Transverse colon (tissue), 4 donors: ENCODE results near the gene LRRC4C. TPM values are rescaled to one million over a fixed set of nuclear protein-coding genes. Genes with fewer than 3 reads are reported as not detected.

Experiments used
- DNase-seq: peaks from one replicate; pipeline ENCODE4 v3.0.0-alpha.2; 2019
- H3K27ac ChIP-seq, 4 donors: fragments of 200-600 bp; sonication (generic); 2 replicates each; pipeline ENCODE4 v1.5.1; 2016 to 2018; ENCODE audit warnings: inconsistent platforms in 4 of 4
- H3K27me3 ChIP-seq: fragments of 200-600 bp; sonication (generic); 2 replicates; pipeline ENCODE4 v1.5.1; 2017; ENCODE audit warnings: inconsistent platforms
- H3K36me3 ChIP-seq, 4 donors: fragments of 200-600 bp; sonication (generic); 2 replicates each; pipeline ENCODE4 v1.5.1; 2017 to 2019; ENCODE audit warnings: inconsistent platforms in 4 of 4
- H3K4me1 ChIP-seq, 4 donors: fragments of 200-600 bp; sonication (generic); 2 replicates each; pipeline ENCODE4 v1.5.1; 2017 to 2020; ENCODE audit warnings: inconsistent platforms in 4 of 4
- H3K4me3 ChIP-seq, 4 donors: fragments of 200-600 bp; sonication (generic); 1 replicate in 1 of 4; 2 replicates in 3 of 4; pipeline versions ENCODE4 v1.5.1 to v1.6.1; 2017 to 2019; ENCODE audit warnings: inconsistent platforms in 4 of 4
- H3K9me3 ChIP-seq, 2 donors: fragments of 200-600 bp; sonication (generic); 2 replicates each; pipeline ENCODE4 v1.5.1; 2017 to 2019; ENCODE audit warnings: inconsistent platforms in 2 of 2
- EP300 ChIP-seq: sonication (generic); formaldehyde crosslinking; IDR thresholded peaks from one replicate; pipeline ENCODE4 v1.6.1; 2017; ENCODE audit warnings: antibody characterized with exemption, low read depth
- POLR2A ChIP-seq: fragments of 450-650 bp; IDR thresholded peaks from one replicate; pipeline ENCODE4 v1.6.1; 2016; ENCODE audit warnings: antibody characterized with exemption, mild to moderate bottlenecking, moderate library complexity
- POLR2AphosphoS5 ChIP-seq, 3 donors: sonication (generic); formaldehyde crosslinking; IDR thresholded peaks; one replicate each; pipeline ENCODE4 v1.6.1; 2016; ENCODE audit warnings: antibody characterized with exemption in 3 of 3
- WGBS, 2 donors: methylation state at CpG; one replicate each; pipeline ENCODE4 v1.1.5; 2018; ENCODE audit warnings: low coverage in 1 of 2; 5-methylcytosine and 5-hydroxymethylcytosine counted together
- in situ Hi-C, 4 donors: fragments of 200-750 bp; cut with MboI; loops; one replicate each; pipeline versions ENCODE4 v1.15.0 to v1.15.1; 2017; ENCODE audit warnings: low sequenced_read_pairs in 3 of 4, low pct_ligation_motif_present in 1 of 4, low pct_unique_long_range_greater_than_20kb in 1 of 4
- intact Hi-C: fragments of 100-400 bp; cut with DNase I; formaldehyde crosslinking; loops from one replicate; pipeline ENCODE4 v1.15.1; 2023; ENCODE audit warnings: low total_unique reads
- total RNA-seq, 4 donors: library from RNA; depleted of rRNA; stranded (reverse); fragments of >200 nt; gene quantifications; one replicate each; pipeline ENCODE4 v1.1.0, GENCODE V29; 2016
- TF ChIP-seq, protein P1 (sequence below), 5 experiments: fragments of 200-600 bp in 3 of 5; fragments of 450-650 bp in 2 of 5; sonication (generic) in 3 of 5; IDR thresholded peaks; 1 replicate in 2 of 5; 2 replicates in 3 of 5; pipeline ENCODE4 v1.5.1; 2016 to 2017; ENCODE audit warnings: antibody characterized with exemption in 5 of 5, inconsistent platforms in 3 of 5, mild to moderate bottlenecking in 2 of 5, moderate library complexity in 1 of 5

LRRC4C gene
- total RNA-seq, 4 donors from 2014 or later, result 0.55 to 1.9 (median 0.64) TPM; not detected in 1

DNA sequence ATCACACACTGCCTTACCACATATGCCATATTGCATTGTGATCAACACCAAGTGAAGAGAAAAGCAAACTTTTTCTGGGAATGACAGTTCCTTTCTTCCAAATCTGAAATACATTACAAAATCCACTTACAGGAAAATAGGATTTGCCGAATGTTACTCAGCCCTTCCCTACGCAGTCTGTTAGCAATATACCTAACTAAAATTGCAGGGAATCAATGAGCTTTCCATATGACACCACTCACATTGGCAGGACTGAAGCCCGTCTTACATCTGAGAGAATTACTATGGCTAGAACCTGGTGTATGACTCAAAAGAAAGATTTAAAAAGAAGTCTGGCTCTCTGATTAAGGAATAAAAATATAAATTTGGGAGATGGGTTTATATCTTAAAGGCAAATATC is 136.0 kb downstream of the LRRC4C start:
- in situ Hi-C loops (no loop called here), intact Hi-C loops (no loop called here)
- H3K36me3 ChIP-seq, result no peaks in the 10 kb centered on the region
- no peaks in the 10 kb centered on the region for H3K4me1 ChIP-seq
- TF ChIP-seq POLR2AphosphoS5 (IDR thresholded peaks at IDR 0.05), result no peak
- TF ChIP-seq POLR2A, result no peak
- TF ChIP-seq, protein P1, sequence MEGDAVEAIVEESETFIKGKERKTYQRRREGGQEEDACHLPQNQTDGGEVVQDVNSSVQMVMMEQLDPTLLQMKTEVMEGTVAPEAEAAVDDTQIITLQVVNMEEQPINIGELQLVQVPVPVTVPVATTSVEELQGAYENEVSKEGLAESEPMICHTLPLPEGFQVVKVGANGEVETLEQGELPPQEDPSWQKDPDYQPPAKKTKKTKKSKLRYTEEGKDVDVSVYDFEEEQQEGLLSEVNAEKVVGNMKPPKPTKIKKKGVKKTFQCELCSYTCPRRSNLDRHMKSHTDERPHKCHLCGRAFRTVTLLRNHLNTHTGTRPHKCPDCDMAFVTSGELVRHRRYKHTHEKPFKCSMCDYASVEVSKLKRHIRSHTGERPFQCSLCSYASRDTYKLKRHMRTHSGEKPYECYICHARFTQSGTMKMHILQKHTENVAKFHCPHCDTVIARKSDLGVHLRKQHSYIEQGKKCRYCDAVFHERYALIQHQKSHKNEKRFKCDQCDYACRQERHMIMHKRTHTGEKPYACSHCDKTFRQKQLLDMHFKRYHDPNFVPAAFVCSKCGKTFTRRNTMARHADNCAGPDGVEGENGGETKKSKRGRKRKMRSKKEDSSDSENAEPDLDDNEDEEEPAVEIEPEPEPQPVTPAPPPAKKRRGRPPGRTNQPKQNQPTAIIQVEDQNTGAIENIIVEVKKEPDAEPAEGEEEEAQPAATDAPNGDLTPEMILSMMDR (IDR thresholded peaks at IDR 0.05), result no peak
- TF ChIP-seq EP300, result no peak
- no peak overlapping the region for H3K4me3 ChIP-seq
- no peak overlapping the region for H3K27ac ChIP-seq
- H3K9me3 ChIP-seq, result no peaks in the 10 kb centered on the region
- no peak for DNase-seq
- no peaks in the 10 kb centered on the region for H3K27me3 ChIP-seq
- WGBS, 2 donors, result 92 to 94% methylated on average over 3 of the region's 3 CpGs

DNA sequence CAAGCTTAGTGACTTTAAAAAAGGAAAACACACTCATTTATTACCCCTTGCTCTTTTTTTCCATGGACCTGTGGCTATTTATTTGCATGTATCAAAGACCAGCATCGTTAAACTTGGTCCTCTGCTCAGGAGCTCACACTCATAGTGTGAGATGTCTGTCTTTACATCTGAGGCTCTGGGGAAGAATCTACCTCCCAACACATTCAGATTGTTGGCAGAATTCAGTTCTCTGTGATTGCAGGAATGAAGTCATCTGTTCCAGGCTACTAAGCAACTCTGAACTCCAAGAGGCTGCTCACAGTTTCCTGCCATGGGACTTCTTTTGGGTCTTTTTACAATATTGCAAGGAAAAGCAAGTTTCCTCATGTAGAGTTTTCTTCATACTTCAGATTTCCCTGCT is 138.8 kb downstream of the LRRC4C start:
- intact Hi-C loops, result no loop called here
- in situ Hi-C loops, result no loop called here
- 50 to 51% methylated on average over 1 of the region's 1 CpG for WGBS, 2 donors
- Histone ChIP-seq H3K4me3 (no peak overlapping the region), H3K4me1 (no peaks in the 10 kb centered on the region), H3K27me3 (no peaks in the 10 kb centered on the region), H3K9me3 (no peaks in the 10 kb centered on the region), H3K36me3 (no peaks in the 10 kb centered on the region), H3K27ac (no peak overlapping the region)
- TF ChIP-seq, protein P1 (IDR thresholded peaks at IDR 0.05), result no peak
- TF ChIP-seq POLR2AphosphoS5 (IDR thresholded peaks at IDR 0.05), result no peak
- no peak for TF ChIP-seq POLR2A
- no peak for TF ChIP-seq EP300
- DNase-seq, result no peak

DNA sequence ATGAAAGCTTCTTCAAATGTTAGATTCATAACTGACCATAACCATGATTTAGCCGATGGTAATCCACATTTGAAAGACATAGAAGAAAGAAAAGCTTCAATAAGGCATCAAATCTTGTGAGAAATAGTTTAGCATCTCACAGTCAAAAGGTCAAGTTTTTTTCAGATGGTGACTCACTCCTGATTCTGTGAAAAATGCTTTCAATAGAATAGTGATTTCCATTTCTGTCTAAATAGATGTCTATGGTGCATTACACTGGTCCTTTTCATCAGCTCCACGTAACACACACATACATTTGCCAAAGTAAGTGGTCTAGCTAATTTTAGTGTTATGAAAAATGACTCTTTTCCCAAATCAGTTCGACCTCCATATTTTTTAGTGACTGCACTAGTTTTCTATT is 139.2 kb downstream of the LRRC4C start:
- WGBS, 2 donors, result 38 to 51% methylated on average over 3 of the region's 3 CpGs
- intact Hi-C loops, result no loop called here

DNA sequence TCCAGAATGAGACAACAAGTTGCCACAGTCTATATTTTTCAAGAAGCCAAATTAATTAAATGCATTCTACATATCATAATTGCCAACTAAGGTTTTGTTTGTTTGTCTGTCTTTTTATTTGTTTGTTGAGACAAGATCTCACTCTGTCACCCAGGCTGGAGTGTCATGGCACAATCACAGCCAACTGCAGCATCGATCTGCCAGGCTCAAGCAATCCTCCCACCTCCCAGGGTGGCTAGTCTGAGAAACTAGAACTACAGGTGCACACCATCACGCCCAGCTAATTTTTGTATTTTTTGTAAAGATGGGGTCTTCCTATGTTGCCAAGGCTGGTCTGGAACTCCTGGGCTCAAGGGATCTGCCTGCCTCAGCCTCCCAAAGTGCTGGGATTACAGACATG is 140.0 kb downstream of the LRRC4C start:
- Histone ChIP-seq H3K36me3 (no peaks in the 10 kb centered on the region), H3K27me3 (no peaks in the 10 kb centered on the region), H3K9me3 (no peaks in the 10 kb centered on the region), H3K4me1 (no peaks in the 10 kb centered on the region), H3K27ac (no peak overlapping the region), H3K4me3 (no peak overlapping the region)
- intact Hi-C loops (no loop called here), in situ Hi-C loops (no loop called here)
- no peak for DNase-seq
- 66 to 77% methylated on average over 2 of the region's 2 CpGs for WGBS, 2 donors
- TF ChIP-seq, protein P1 (IDR thresholded peaks at IDR 0.05), result no peak
- TF ChIP-seq EP300 (no peak), POLR2AphosphoS5 (IDR thresholded peaks at IDR 0.05) (no peak), POLR2A (no peak)

More for the DNA sequence above, 139.2 kb downstream of the LRRC4C start:
- H3K9me3 ChIP-seq, result no peaks in the 10 kb centered on the region
- no peaks in the 10 kb centered on the region for H3K36me3 ChIP-seq
- H3K4me1 ChIP-seq, result no peaks in the 10 kb centered on the region
- H3K4me3 ChIP-seq, result no peak overlapping the region
- no peaks in the 10 kb centered on the region for H3K27me3 ChIP-seq
- H3K27ac ChIP-seq, result no peak overlapping the region
- DNase-seq, result no peak
- TF ChIP-seq POLR2AphosphoS5 (IDR thresholded peaks at IDR 0.05), result no peak
- TF ChIP-seq, protein P1 (IDR thresholded peaks at IDR 0.05), result no peak
- TF ChIP-seq POLR2A, result no peak
- TF ChIP-seq EP300, result no peak
- in situ Hi-C loops, result no loop called here
